Lower leg skin (tissue), 3 donors: ENCODE data around the gene LZTS2.

Experiments
- POLR2A ChIP-seq, 2 donors: fragments of 450-650 bp; IDR thresholded peaks; one replicate each; pipeline ENCODE4 v1.6.1; 2016 to 2017; ENCODE audit warnings: antibody characterized with exemption in 2 of 2, mild to moderate bottlenecking in 1 of 2, moderate library complexity in 1 of 2
- TF ChIP-seq, protein P1 (sequence below), 3 donors: fragments of 450-650 bp; IDR thresholded peaks; one replicate each; pipeline ENCODE4 v1.5.1; 2016; ENCODE audit warnings: antibody characterized with exemption in 3 of 3, mild to moderate bottlenecking in 3 of 3, moderate library complexity in 2 of 3

DNA sequence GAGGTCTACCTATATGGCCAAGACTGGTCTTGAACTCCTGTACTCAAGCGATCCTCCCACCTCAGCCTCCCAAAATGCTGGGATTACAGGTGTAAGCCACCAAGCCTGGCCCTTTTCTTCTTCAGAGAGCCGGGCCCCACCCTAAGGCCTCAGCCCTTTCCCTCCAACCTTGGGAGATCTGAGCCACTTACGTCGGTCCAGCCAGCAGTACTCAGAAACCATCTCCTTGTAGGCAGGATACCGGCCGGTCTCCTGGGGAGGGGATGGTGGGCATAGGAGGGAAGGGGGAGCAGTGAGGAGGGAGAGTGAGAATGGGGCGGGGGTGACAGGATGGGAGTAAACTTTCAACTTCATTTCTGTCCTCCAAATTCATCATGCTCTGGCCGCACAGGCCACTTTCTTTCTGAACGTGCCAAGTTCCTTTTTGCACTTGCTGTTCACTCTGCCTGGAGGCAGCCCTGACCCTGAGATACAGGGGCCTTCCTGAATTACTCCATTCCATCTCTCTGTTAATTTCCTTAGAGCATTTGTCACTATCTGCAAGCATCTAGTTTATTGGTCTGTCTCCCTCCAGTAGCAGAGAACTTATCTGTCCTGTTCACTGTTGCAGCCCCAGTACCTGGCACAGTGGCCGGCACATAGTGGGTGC lies 20.9 kb downstream of the LZTS2 start:
- TF ChIP-seq POLR2A (IDR thresholded peaks at IDR 0.05) = no peak
- TF ChIP-seq, protein P1, sequence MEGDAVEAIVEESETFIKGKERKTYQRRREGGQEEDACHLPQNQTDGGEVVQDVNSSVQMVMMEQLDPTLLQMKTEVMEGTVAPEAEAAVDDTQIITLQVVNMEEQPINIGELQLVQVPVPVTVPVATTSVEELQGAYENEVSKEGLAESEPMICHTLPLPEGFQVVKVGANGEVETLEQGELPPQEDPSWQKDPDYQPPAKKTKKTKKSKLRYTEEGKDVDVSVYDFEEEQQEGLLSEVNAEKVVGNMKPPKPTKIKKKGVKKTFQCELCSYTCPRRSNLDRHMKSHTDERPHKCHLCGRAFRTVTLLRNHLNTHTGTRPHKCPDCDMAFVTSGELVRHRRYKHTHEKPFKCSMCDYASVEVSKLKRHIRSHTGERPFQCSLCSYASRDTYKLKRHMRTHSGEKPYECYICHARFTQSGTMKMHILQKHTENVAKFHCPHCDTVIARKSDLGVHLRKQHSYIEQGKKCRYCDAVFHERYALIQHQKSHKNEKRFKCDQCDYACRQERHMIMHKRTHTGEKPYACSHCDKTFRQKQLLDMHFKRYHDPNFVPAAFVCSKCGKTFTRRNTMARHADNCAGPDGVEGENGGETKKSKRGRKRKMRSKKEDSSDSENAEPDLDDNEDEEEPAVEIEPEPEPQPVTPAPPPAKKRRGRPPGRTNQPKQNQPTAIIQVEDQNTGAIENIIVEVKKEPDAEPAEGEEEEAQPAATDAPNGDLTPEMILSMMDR (IDR thresholded peaks at IDR 0.05) = no peak
